ENCODE data around the gene HINFP. TPM values are rescaled to one million over a fixed set of nuclear protein-coding genes. Genes with fewer than 3 reads are reported as not detected.

Gene HINFP
- total and polyA plus RNA-seq, 9 of the 15 experiments (the other 6 are each of a cell fraction or from before 2014, with no cell fraction given), result 13.8 to 34.1 (median 22.5) TPM

- no peak for TF ChIP-seq CHD7 (IDR thresholded peaks at IDR 0.05; ENCODE audit: low read depth, low read length)
- TF ChIP-seq MAZ (CRISPR knock-in tag; conservative IDR thresholded peaks at IDR 0.05 in 1 of 2, IDR thresholded peaks at IDR 0.05 in 1 of 2), result peak; percentile 83 to 93
- 0 out of 4 replicates have a peak, but pooled peaks of 1 of the 2 experiments have one; percentile 50 for TF ChIP-seq KDM4B (IDR thresholded peaks at IDR 0.05; ENCODE audit: borderline replicate concordance in 2 of 2, low read depth in 1 of 2)
- no peak for TF ChIP-seq ZNF785 (CRISPR knock-in tag; IDR thresholded peaks at IDR 0.05)
- no peak for TF ChIP-seq FOXP4 (CRISPR knock-in tag; IDR thresholded peaks at IDR 0.05; ENCODE audit: borderline replicate concordance)
- no peak; the same call in 1 of the 2 replicates for TF ChIP-seq ZNF584 (CRISPR knock-in tag; IDR thresholded peaks at IDR 0.05; ENCODE audit: low read depth)
- TF ChIP-seq ETS1 (conservative IDR thresholded peaks at IDR 0.05; ENCODE audit: control insufficient read depth, low read depth, low read length), result peak; percentile 97
- peak; percentile 53; the same call in 1 of the 2 replicates for TF ChIP-seq ZFX (CRISPR knock-in tag; IDR thresholded peaks at IDR 0.05)
- peak; percentile 56; the same call in 1 of the 2 replicates for TF ChIP-seq EGR1 (conservative IDR thresholded peaks at IDR 0.05)
- no peak for TF ChIP-seq ZNF77 (CRISPR knock-in tag; IDR thresholded peaks at IDR 0.05)
- TF ChIP-seq SRSF7 (optimal IDR thresholded peaks at IDR 0.05; ENCODE audit: low read depth, low read length), result no peak
- peak; percentile 99 for TF ChIP-seq NFE2 (IDR thresholded peaks at IDR 0.05; ENCODE audit: low read depth)
- no peak for TF ChIP-seq HOXB6 (CRISPR knock-in tag; IDR thresholded peaks at IDR 0.05; ENCODE audit: borderline replicate concordance)
Observed at GRCh38 chr11:119087747-119088241, 33.6 kb upstream of the HINFP start (continued).
